ENCODE results near the gene MCUB.

DNA sequence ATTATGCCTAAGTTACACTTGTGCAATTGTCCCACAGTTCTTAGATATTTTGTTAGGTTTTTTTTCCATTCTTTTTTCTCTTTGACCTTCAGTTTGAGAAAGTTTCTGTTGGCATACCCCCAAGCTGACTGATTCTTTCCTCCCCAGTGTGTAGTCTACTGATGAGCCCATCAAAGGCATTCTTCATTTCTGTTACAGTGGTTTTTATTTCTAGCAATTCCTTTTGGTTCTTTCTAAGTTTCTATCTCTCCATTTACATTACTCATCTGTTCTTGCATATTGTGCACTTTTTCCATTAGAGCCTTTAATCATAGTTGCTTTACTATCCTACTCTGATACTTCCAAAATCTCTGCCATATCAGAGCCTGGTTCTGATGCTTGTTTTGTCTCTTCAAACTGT lies 111.3 kb downstream of the MCUB start:
- TF ChIP-seq, protein P1, sequence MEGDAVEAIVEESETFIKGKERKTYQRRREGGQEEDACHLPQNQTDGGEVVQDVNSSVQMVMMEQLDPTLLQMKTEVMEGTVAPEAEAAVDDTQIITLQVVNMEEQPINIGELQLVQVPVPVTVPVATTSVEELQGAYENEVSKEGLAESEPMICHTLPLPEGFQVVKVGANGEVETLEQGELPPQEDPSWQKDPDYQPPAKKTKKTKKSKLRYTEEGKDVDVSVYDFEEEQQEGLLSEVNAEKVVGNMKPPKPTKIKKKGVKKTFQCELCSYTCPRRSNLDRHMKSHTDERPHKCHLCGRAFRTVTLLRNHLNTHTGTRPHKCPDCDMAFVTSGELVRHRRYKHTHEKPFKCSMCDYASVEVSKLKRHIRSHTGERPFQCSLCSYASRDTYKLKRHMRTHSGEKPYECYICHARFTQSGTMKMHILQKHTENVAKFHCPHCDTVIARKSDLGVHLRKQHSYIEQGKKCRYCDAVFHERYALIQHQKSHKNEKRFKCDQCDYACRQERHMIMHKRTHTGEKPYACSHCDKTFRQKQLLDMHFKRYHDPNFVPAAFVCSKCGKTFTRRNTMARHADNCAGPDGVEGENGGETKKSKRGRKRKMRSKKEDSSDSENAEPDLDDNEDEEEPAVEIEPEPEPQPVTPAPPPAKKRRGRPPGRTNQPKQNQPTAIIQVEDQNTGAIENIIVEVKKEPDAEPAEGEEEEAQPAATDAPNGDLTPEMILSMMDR (IDR thresholded peaks at IDR 0.05): no peak
- no peak for TF ChIP-seq POLR2A (IDR thresholded peaks at IDR 0.05)

Measured in adrenal gland (tissue), 5 donors.